ENCODE data around the gene CD40.
A peak's percentile ranks its signal among the peaks of the same experiment; 100 is the strongest.

CD40 gene

GRCh38 chr20:46121184-46121930 is 3.2 kb downstream of the CD40 start:
- no peak for TF ChIP-seq CTCF (IDR thresholded peaks at IDR 0.05; ENCODE audit: borderline replicate concordance, control extremely low read depth, extremely low read depth, insufficient read depth, missing control alignments)
- peak; percentile 38 for DNase-seq (ENCODE audit: low spot score)
- in situ Hi-C loops (cut with MboI; ENCODE audit: low sequenced_read_pairs, unreplicated experiment): no loop called here

DNA sequence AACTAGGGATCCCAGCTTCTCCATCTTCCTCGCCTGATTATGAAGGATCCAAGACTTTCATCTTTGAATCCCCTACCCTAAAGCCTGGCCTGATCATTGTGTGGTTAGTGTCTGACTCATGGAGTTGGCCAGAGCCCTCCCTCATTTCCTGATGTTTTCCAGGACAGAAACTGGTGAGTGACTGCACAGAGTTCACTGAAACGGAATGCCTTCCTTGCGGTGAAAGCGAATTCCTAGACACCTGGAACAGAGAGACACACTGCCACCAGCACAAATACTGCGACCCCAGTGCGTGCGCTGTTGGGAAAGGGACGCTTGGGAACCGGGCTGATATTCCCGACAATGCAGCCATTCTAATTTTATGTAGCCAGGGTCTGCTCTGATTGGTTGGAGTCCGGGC is 4.0 kb downstream of the CD40 start:
- TF ChIP-seq CTCF (IDR thresholded peaks at IDR 0.05; ENCODE audit: borderline replicate concordance, control extremely low read depth, extremely low read depth, insufficient read depth, missing control alignments): no peak
- in situ Hi-C loops (cut with MboI; ENCODE audit: low sequenced_read_pairs, unreplicated experiment): no loop called here
- no peak for DNase-seq (ENCODE audit: low spot score)

GRCh38 chr20:46122516-46123481 is 4.7 kb downstream of the CD40 start:
- no peak for TF ChIP-seq CTCF (IDR thresholded peaks at IDR 0.05; ENCODE audit: borderline replicate concordance, control extremely low read depth, extremely low read depth, insufficient read depth, missing control alignments)
- peak; percentile 9 for DNase-seq (ENCODE audit: low spot score)
- in situ Hi-C loops (cut with MboI; ENCODE audit: low sequenced_read_pairs, unreplicated experiment): no loop called here

DNA sequence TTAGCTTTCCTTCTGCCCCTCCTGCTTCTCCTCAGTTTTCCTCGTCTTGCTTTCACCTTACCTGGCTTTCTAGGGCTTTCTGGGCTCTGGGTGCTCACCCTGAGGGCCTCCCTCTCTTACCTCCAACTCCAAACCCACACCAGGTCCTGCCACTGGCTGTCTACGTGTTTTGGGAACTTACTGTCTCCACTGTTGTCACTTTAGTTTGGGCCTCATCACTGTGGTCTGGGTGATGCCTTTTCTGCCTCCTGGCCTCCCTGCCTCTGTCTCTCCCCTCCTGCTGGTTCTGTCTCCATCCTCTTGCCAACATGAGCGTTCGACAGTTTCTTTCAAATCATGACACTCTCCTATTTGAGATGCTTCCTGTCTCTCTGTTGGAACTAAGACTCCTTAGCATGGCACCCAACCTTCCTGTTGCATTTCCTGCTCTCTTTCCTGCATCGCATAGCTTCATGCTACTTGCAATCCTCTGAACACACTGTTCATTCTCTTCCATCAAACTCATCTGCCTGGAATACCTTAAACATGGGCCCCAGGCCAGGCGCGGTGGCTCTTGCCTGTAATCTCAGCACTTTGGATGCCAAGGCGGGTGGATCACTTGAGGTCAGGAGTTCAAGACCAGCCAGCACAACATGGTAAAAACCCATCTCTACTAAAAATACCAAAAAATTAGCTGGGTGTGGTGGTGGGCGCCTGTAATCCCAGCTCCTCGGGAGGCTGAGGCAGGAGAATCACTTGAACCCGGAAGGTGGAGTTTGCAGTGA is 5.5 kb downstream of the CD40 start:
- in situ Hi-C loops (cut with MboI; ENCODE audit: low sequenced_read_pairs, unreplicated experiment): no loop called here
- TF ChIP-seq CTCF (IDR thresholded peaks at IDR 0.05; ENCODE audit: borderline replicate concordance, control extremely low read depth, extremely low read depth, insufficient read depth, missing control alignments): no peak
- no peak for DNase-seq (ENCODE audit: low spot score)

- no peak for TF ChIP-seq CTCF (IDR thresholded peaks at IDR 0.05; ENCODE audit: borderline replicate concordance, control extremely low read depth, extremely low read depth, insufficient read depth, missing control alignments)
- in situ Hi-C loops (cut with MboI; ENCODE audit: low sequenced_read_pairs, unreplicated experiment): loop anchor here (25.0 kb wide), 1 partner anchor 561 kb away; the partner anchor contains the start of gene TP53RK
- DNase-seq (ENCODE audit: low spot score): no peak
These were observed 8.4 kb downstream of the CD40 start for GRCh38 chr20:46126440-46127056.

Measured in GM13976 (cell line).